GM13976 (cell line): ENCODE data around the gene RAB37.

ENCODE experiments used
- DNase-seq: peaks from one replicate; pipeline ENCODE4 v3.0.0; 2012; ENCODE audit warnings: low spot score
- in situ Hi-C: fragments of 300-500 bp; cut with MboI; formaldehyde crosslinking; loops from one replicate; pipeline ENCODE4 v1.12.0; 2022; ENCODE audit warnings: low sequenced_read_pairs, mixed read lengths, inconsistent platforms; ENCODE audit not compliant: unreplicated experiment
- TF ChIP-seq, protein P1 (sequence below): IDR thresholded peaks from 2 replicates; pipeline ENCODE4 v1.5.1; 2012; ENCODE audit warnings: borderline replicate concordance, mild to moderate bottlenecking; ENCODE audit not compliant: insufficient read depth; ENCODE audit errors: extremely low read depth, missing control alignments, control extremely low read depth

RAB37 gene

DNA sequence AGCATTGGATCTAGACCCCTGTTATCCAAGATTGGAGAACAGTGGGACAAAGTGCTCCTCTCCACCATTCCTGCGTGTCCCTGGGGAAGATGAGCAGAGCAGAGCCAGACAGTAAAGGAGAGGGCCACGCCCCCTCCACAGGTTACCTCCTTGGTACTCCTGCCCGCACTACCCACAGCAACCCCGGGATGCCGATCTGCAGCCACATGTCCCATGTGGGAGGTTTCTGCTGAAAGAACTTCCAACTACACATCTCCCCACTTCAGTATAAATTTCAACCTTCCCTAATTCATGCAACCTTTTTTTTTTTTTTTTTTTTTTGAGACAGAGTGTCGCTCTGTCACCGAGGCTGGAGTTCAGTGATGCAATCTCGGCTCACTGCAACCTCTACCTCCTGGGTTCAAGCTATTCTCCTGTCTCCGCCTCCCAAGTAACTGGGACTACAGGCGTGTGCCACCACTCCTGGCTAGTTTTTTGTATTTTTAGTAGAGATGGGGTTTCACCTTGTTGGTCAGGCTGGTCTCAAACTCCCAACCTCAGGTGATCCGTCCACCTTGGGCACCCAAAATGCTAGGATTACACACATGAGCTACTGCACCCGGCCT is 2.3 kb downstream of the RAB37 start:
- TF ChIP-seq, protein P1, sequence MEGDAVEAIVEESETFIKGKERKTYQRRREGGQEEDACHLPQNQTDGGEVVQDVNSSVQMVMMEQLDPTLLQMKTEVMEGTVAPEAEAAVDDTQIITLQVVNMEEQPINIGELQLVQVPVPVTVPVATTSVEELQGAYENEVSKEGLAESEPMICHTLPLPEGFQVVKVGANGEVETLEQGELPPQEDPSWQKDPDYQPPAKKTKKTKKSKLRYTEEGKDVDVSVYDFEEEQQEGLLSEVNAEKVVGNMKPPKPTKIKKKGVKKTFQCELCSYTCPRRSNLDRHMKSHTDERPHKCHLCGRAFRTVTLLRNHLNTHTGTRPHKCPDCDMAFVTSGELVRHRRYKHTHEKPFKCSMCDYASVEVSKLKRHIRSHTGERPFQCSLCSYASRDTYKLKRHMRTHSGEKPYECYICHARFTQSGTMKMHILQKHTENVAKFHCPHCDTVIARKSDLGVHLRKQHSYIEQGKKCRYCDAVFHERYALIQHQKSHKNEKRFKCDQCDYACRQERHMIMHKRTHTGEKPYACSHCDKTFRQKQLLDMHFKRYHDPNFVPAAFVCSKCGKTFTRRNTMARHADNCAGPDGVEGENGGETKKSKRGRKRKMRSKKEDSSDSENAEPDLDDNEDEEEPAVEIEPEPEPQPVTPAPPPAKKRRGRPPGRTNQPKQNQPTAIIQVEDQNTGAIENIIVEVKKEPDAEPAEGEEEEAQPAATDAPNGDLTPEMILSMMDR: no peak
- peak; percentile 5 for DNase-seq
- in situ Hi-C loops: no loop called here

DNA sequence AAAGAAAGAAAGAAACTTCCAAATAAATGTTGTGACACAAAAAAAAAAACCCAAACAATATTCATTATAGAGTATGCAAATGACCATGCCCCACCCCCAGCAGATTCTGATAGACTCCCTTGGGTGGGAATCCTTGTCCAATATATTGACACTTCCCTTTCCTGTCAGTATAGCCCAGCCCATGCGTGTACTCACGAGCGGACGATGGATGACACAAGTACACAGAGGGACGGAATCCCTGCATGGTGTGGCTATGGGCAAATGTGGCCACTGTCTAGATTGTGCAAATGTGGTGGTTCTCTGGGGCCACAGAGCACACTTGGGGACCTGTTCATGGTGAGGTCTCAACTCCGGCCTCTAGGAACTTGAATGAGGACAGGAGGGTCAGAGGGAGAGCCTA is 3.1 kb downstream of the RAB37 start:
- in situ Hi-C loops: no loop called here
- TF ChIP-seq, protein P1: no peak
- DNase-seq: peak; percentile 12

DNA sequence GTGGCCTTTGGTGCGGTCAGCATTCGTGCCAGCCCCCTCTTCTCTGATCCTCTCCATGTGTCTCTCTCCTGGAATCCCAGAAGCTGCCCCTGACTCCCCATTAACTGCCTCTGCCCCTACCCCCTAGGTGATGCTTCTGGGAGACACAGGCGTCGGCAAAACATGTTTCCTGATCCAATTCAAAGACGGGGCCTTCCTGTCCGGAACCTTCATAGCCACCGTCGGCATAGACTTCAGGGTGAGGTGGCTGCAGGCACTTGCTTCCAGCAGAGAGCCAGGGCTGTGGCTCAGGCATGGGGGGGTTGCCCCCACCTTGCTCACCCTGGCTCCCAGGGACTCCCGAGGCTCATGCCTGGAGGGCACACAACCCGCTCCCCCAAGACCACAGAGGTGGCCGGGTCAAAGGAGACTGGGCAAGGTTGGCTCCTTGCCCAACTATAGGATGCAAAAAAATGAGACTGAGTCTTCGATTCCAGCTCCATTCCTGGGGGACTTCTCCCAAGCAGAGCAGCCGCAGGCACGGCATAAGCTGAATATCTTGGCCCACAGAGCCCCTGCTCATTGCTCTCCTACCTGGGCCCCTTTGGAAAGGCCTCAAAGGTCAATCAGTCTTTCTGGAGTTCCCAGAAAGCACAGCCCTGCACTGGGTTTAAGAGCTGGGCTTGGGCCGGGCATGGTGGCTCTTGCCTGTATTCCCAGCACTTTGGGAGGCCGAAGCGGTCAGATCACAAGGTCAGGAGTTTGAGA is 3.8 kb downstream of the RAB37 start:
- no peak for DNase-seq
- TF ChIP-seq, protein P1: no peak
- in situ Hi-C loops: no loop called here

DNA sequence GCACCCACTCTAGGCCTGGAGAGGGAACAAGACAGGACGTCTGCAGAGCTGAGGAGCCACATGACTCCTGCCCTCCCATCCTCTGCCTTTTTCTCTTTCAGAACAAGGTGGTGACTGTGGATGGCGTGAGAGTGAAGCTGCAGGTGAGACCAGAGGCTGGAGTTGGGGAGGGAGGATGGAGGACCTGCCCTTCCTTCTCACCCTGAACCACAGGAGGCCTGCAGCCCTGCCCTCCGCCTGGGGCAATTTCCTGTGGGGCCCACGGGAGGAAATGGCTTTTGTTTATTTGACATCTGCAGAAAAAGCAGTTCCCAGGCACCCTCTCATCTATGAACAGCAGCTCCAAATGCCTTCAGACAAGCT is 5.1 kb downstream of the RAB37 start:
- in situ Hi-C loops: no loop called here
- TF ChIP-seq, protein P1: no peak
- peak; percentile 67 for DNase-seq

DNA sequence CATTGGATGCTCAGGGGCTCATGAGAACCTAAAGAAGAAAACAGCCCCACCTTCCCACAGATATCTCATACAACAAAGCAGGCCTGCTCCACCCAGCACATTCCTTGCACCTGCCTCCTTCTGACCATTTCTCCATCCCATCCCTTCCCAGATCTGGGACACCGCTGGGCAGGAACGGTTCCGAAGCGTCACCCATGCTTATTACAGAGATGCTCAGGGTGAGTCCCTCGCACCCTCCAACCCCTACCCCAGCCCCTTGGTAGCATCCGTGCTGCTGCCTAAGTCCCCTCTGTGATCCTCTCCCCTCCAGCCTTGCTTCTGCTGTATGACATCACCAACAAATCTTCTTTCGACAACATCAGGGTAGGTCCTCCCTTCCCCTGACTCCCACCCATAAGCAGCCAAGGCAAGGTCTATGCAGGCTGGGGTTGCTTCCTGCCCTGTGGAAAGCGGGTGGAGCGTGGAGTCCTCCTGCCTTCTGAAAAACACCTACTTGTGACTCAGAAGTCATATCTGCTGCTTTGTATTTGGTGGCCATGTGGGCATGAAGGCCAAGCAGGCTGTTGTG is 6.0 kb downstream of the RAB37 start:
- in situ Hi-C loops: no loop called here
- TF ChIP-seq, protein P1: no peak

DNA sequence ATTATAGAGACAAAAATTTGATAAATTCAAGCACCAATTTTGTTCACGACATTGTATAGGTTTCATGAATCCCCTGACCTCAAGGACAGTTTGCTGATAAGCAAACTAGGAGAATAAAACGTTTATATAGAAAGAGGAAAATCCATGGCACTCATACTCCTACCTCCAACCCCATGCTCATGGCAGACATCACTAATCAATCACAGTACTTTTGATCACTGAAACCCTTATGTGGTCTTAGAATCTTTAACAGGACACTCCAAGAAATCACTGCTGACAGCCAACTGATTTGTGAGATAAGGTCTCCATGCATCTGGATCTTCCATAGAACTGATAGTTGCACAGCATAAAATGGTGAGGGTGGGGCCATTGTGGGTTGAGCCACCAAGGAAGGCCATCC is 6.7 kb downstream of the RAB37 start:
- TF ChIP-seq, protein P1: no peak
- in situ Hi-C loops: no loop called here
- no peak for DNase-seq

More for the DNA sequence above, 6.0 kb downstream of the RAB37 start:
- DNase-seq: no peak
